OCI-LY3 (cell line): ENCODE measurements around the gene DZIP1L.

ENCODE experiments used
- CTCF ChIP-seq: fragments of 200-600, 300-600 bp; sonication (generic); IDR thresholded peaks from 2 replicates; pipeline ENCODE4 v1.5.1; 2014; ENCODE audit warnings: antibody characterized with exemption, low read length, low read depth
- EZH2phosphoT487 ChIP-seq: fragments of 200-600 bp; shearing (Covaris generic); IDR thresholded peaks from 2 replicates; pipeline ENCODE4 v1.6.1; 2018; ENCODE audit warnings: antibody characterized with exemption, mixed run types, low read depth

GRCh38 chr3:138025553-138025952 is 89.9 kb downstream of the DZIP1L start:
- no peak for TF ChIP-seq CTCF
- no peak for TF ChIP-seq EZH2phosphoT487
